ENCODE data around the gene ZNF385B. TPM values are rescaled to one million over a fixed set of nuclear protein-coding genes. Genes with fewer than 3 reads are reported as not detected.

The ZNF385B gene
- total and polyA plus RNA-seq, 9 of the 15 experiments (the other 6 are each of a cell fraction or from before 2014, with no cell fraction given), result 0.50 TPM; not detected in 8

- H3K4me3 ChIP-seq, result no peak overlapping the region
- ChIA-PET CTCF (ENCODE audit: low intra/inter-chr PET ratio) (no interaction called here), POLR2A (interaction anchor here (0.7 kb wide), 1 partner anchor 934 kb away, joined by 3 read pairs; no protein-coding TSS in a partner anchor)
- intact Hi-C loops (cut with micrococcal nuclease), result no loop called here
- DNase-seq (ENCODE audit: extremely low read depth in 1 of 4, low spot score in 3 of 4), result no peak
- no peaks in the 10 kb centered on the region for H3K79me2 ChIP-seq (ENCODE audit: control insufficient read depth, insufficient read depth, low read length)
- no peaks in the 10 kb centered on the region for H3K9me1 ChIP-seq (ENCODE audit: control insufficient read depth, insufficient read depth, low read length)
- peaks cover 0 to 11% of the 10 kb centered on the region in 2 experiments; a peak in 1 of 5 replicates for H3K4me1 ChIP-seq (replicated peaks in 1 of 2; ENCODE audit: control insufficient read depth in 2 of 2, insufficient read depth in 2 of 2, low read length in 2 of 2)
- BruUV-seq (replicated peaks), result no TSS peak
- H3K36me3 ChIP-seq (ENCODE audit: control insufficient read depth, insufficient read depth, low read length), result no peaks in the 10 kb centered on the region
- H3K9ac ChIP-seq (ENCODE audit: insufficient read depth in 1 of 2, low read depth in 2 of 2, low read length in 2 of 2), result no peak overlapping the region
- in situ Hi-C loops (cut with MboI), result no loop called here
- ATAC-seq, result peak; percentile 50
- WGBS (ENCODE audit: insufficient coverage, low coverage, missing lambda C conversion rate), result 13% methylated on average over 29 of the region's 52 CpGs
- H3K4me2 ChIP-seq (ENCODE audit: insufficient read depth, low read length), result no peak overlapping the region
- H2AFZ ChIP-seq (ENCODE audit: low read depth, low read length), result no peak overlapping the region
- H3K9me3 ChIP-seq (replicated peaks; ENCODE audit: control insufficient read depth, insufficient read depth, low read depth, low read length), result no peaks in the 10 kb centered on the region
- no peak overlapping the region for H3K27ac ChIP-seq (ENCODE audit: extremely low read depth, low read depth, low read length)
- peaks cover 12 to 29% of the 10 kb centered on the region in 2 experiments; a peak in 3 of 5 replicates for H3K27me3 ChIP-seq (ENCODE audit: control insufficient read depth in 2 of 2, insufficient read depth in 2 of 2, low read length in 2 of 2)
- no peaks in the 10 kb centered on the region for H4K20me1 ChIP-seq (replicated peaks; ENCODE audit: control insufficient read depth, insufficient read depth, low read length)
- FAIRE-seq, result no peak
- TF ChIP-seq NCOA2 (IDR thresholded peaks at IDR 0.05; ENCODE audit: partially characterized antibody in 2 of 2) (no peak), PML (IDR thresholded peaks at IDR 0.05; ENCODE audit: low read length) (no peak), SMARCB1 (IDR thresholded peaks at IDR 0.05; ENCODE audit: insufficient read length, low read depth) (no peak), NR2C2 (CRISPR knock-in tag; IDR thresholded peaks at IDR 0.05) (no peak), NR2C2 (tag; IDR thresholded peaks at IDR 0.05) (no peak), RNF219 (CRISPR knock-in tag; IDR thresholded peaks at IDR 0.05) (no peak), ELK3 (CRISPR knock-in tag; IDR thresholded peaks at IDR 0.05) (no peak), ZBTB11 (CRISPR knock-in tag; IDR thresholded peaks at IDR 0.05) (no peak), RBM15 (IDR thresholded peaks at IDR 0.05; ENCODE audit: insufficient read depth, low read length) (no peak), TRIM28 (IDR thresholded peaks at IDR 0.05) (no peak), ZBTB43 (CRISPR knock-in tag; IDR thresholded peaks at IDR 0.05) (no peak), CBX2 (IDR thresholded peaks at IDR 0.05; ENCODE audit: insufficient read depth, low read length, poor library complexity, severe bottlenecking) (no peak), ZNF586 (CRISPR knock-in tag; conservative IDR thresholded peaks at IDR 0.05) (no peak), USF2 (CRISPR knock-in tag; IDR thresholded peaks at IDR 0.05) (no peak)
These were observed 391 bp downstream of the ZNF385B start for GRCh38 chr2:179861027-179861415.
